Gastrocnemius medialis (tissue), 4 donors: ENCODE results near the gene TNS4.

Experiments used
- POLR2A ChIP-seq, 2 donors: fragments of 450-650 bp; IDR thresholded peaks; one replicate each; pipeline ENCODE4 v1.6.1; 2017; ENCODE audit warnings: antibody characterized with exemption in 2 of 2, mild to moderate bottlenecking in 2 of 2, moderate library complexity in 2 of 2
- TF ChIP-seq, protein P1 (sequence below), 5 experiments: fragments of 450-650 bp in 3 of 5; fragments of 200-600 bp in 2 of 5; sonication (generic) in 2 of 5; IDR thresholded peaks in 4 of 5; conservative IDR thresholded peaks in 1 of 5; 1 replicate in 4 of 5; 2 replicates in 1 of 5; pipeline ENCODE4 v1.5.1; 2016 to 2019; ENCODE audit warnings: antibody characterized with exemption in 5 of 5, mild to moderate bottlenecking in 3 of 5, moderate library complexity in 3 of 5

DNA sequence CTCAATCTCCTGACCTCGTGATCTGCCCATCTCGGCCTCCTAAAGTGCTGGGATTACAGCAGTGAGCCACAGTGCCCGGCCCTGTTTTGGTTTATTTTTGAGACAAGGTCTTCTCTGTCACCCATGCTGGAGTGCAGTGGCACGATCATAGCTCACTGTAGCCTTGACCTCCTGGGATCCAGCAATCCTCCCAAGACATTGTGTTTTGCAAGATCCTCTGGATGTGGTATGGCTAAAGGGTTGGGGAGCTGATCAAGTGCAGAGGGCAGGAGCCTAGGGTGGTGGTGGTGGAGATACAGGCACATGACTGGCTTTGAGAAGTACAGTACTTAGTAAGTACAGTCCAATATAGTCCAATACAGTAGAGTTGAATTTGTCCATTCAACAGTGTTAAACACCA is 16.6 kb upstream of the TNS4 start:
- TF ChIP-seq, protein P1, sequence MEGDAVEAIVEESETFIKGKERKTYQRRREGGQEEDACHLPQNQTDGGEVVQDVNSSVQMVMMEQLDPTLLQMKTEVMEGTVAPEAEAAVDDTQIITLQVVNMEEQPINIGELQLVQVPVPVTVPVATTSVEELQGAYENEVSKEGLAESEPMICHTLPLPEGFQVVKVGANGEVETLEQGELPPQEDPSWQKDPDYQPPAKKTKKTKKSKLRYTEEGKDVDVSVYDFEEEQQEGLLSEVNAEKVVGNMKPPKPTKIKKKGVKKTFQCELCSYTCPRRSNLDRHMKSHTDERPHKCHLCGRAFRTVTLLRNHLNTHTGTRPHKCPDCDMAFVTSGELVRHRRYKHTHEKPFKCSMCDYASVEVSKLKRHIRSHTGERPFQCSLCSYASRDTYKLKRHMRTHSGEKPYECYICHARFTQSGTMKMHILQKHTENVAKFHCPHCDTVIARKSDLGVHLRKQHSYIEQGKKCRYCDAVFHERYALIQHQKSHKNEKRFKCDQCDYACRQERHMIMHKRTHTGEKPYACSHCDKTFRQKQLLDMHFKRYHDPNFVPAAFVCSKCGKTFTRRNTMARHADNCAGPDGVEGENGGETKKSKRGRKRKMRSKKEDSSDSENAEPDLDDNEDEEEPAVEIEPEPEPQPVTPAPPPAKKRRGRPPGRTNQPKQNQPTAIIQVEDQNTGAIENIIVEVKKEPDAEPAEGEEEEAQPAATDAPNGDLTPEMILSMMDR (IDR thresholded peaks at IDR 0.05 in 4 of 5, conservative IDR thresholded peaks at IDR 0.05 in 1 of 5) = no peak
- no peak for TF ChIP-seq POLR2A (IDR thresholded peaks at IDR 0.05)
